HEK293T (cell line): ENCODE results near the gene PTPRD.

Source experiments
- CTCF ChIA-PET: fragments of 350-600 bp; formaldehyde crosslinking; extraction: SDS; loops from one replicate; lab custom pipeline; 2021; ENCODE audit warnings: antibody characterized with exemption, inconsistent platforms; lab: Yijun Ruan, JAX
- POLR2A ChIA-PET: fragments of 350-600 bp; formaldehyde crosslinking; extraction: SDS; loops from one replicate; lab custom pipeline; 2020; ENCODE audit warnings: antibody characterized with exemption, inconsistent platforms; lab: Yijun Ruan, JAX
- DNase-seq: peaks from one replicate; pipeline ENCODE4 v3.0.0; 2012; ENCODE audit warnings: mixed read lengths; ENCODE audit errors: extremely low spot score
- ARNT ChIP-seq: fragments of 450-650 bp; IDR thresholded peaks from 2 replicates; pipeline ENCODE4 v1.6.1; 2017; ENCODE audit warnings: mild to moderate bottlenecking
- BHLHE40 ChIP-seq: fragments of 450-650 bp; IDR thresholded peaks from 2 replicates; pipeline ENCODE4 v1.6.1; 2016; ENCODE audit warnings: mild to moderate bottlenecking, moderate library complexity, borderline replicate concordance
- CTBP1 ChIP-seq: fragments of 450-650 bp; IDR thresholded peaks from 2 replicates; pipeline ENCODE4 v1.6.1; 2016; ENCODE audit warnings: borderline replicate concordance
- ELF4 ChIP-seq: fragments of 450-650 bp; IDR thresholded peaks from 2 replicates; pipeline ENCODE4 v1.6.1; 2017; ENCODE audit warnings: antibody characterized with exemption
- FOXA1 ChIP-seq: fragments of 450-650 bp; IDR thresholded peaks from 2 replicates; pipeline ENCODE4 v1.6.1; 2016; ENCODE audit warnings: mild to moderate bottlenecking
- FOXK2 ChIP-seq: fragments of 450-650 bp; IDR thresholded peaks from 2 replicates; pipeline ENCODE4 v1.6.1; 2016; ENCODE audit warnings: mild to moderate bottlenecking
- FOXM1 ChIP-seq: fragments of 450-650 bp; IDR thresholded peaks from 2 replicates; pipeline ENCODE4 v1.6.1; 2017; ENCODE audit warnings: mild to moderate bottlenecking, borderline replicate concordance
- HDGF ChIP-seq: fragments of 450-650 bp; IDR thresholded peaks from 2 replicates; pipeline ENCODE4 v1.6.1; 2017; ENCODE audit warnings: antibody characterized with exemption, borderline replicate concordance
- L3MBTL2 ChIP-seq: fragments of 450-650 bp; conservative IDR thresholded peaks from 2 replicates; pipeline ENCODE4 v1.6.1; 2016; ENCODE audit warnings: mild to moderate bottlenecking
- LEF1 ChIP-seq: fragments of 450-650 bp; IDR thresholded peaks from 2 replicates; pipeline ENCODE4 v1.6.1; 2017; ENCODE audit warnings: mild to moderate bottlenecking, borderline replicate concordance
- NFRKB ChIP-seq: fragments of 450-650 bp; IDR thresholded peaks from 2 replicates; pipeline ENCODE4 v1.6.1; 2016; ENCODE audit warnings: mild to moderate bottlenecking, moderate library complexity
- SP1 ChIP-seq: fragments of 450-650 bp; IDR thresholded peaks from 2 replicates; pipeline ENCODE4 v1.6.1; 2017
- SUZ12 ChIP-seq: fragments of 450-650 bp; IDR thresholded peaks from 2 replicates; pipeline ENCODE4 v1.6.1; 2016; ENCODE audit warnings: mild to moderate bottlenecking
- TARDBP ChIP-seq: fragments of 450-650 bp; IDR thresholded peaks from 2 replicates; pipeline ENCODE4 v1.6.1; 2016
- ZNF384 ChIP-seq: fragments of 450-650 bp; IDR thresholded peaks from 2 replicates; pipeline ENCODE4 v1.6.1; 2016
- TF ChIP-seq, protein P1 (sequence below): fragments of 450-650 bp; IDR thresholded peaks from 2 replicates; pipeline ENCODE4 v1.6.1; 2016

The PTPRD gene

DNA sequence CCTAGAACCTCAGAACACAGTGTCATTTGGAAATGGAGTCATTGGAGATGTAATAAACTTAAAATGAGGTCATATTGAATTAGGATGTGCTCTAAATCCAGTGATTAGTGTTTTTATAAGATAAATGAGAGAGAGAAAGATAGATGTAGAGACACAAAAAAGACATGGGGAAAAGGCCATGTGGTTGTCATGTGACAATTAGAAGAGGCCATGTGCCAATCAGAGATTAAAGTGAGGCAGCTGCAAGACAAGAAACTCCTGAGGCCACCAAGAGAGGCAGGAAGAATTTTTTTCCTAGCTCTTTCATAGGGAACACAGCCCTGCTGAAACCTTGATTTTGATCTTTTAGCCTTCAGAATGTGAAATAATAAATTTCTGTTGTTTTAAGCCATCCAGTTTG lies 1307.2 kb downstream of the PTPRD start:
- ChIA-PET CTCF (no interaction called here), POLR2A (no interaction called here)
- no peak for DNase-seq
- TF ChIP-seq ZNF384, result no peak
- no peak for TF ChIP-seq SP1
- no peak for TF ChIP-seq FOXA1
- TF ChIP-seq CTBP1, result no peak
- no peak for TF ChIP-seq FOXM1
- TF ChIP-seq HDGF, result no peak
- TF ChIP-seq NFRKB, result no peak
- no peak for TF ChIP-seq SUZ12
- TF ChIP-seq L3MBTL2, result no peak
- TF ChIP-seq LEF1, result no peak
- no peak for TF ChIP-seq FOXK2
- TF ChIP-seq TARDBP, result no peak
- no peak for TF ChIP-seq ARNT

DNA sequence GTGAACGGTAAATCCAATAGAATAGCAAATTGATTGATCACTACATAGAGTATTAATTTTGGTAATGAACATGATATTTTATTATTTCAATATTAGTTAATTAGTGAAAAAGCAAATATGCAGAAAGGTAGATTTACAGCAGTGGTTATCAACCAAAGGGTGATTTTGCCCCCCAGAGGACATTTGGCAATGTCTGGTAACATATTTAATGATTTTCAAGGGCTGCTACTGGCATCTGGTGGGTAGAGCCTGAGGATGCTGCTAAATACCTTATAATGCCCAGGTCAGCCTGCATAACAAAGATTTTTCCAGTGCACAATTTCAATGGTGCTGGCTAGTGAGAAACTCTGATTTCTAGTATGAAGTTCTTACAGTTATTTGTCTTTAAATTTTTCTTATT lies 1313.7 kb downstream of the PTPRD start:
- ChIA-PET POLR2A (no interaction called here), CTCF (no interaction called here)
- no peak for TF ChIP-seq FOXK2
- no peak for TF ChIP-seq FOXM1
- no peak for TF ChIP-seq FOXA1
- no peak for TF ChIP-seq HDGF
- TF ChIP-seq LEF1, result no peak
- TF ChIP-seq, protein P1, sequence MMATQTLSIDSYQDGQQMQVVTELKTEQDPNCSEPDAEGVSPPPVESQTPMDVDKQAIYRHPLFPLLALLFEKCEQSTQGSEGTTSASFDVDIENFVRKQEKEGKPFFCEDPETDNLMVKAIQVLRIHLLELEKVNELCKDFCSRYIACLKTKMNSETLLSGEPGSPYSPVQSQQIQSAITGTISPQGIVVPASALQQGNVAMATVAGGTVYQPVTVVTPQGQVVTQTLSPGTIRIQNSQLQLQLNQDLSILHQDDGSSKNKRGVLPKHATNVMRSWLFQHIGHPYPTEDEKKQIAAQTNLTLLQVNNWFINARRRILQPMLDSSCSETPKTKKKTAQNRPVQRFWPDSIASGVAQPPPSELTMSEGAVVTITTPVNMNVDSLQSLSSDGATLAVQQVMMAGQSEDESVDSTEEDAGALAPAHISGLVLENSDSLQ, result no peak
- TF ChIP-seq BHLHE40, result no peak
- TF ChIP-seq SP1, result no peak
- no peak for TF ChIP-seq ARNT
- no peak for TF ChIP-seq CTBP1
- TF ChIP-seq L3MBTL2, result no peak
- TF ChIP-seq ZNF384, result no peak
- no peak for TF ChIP-seq NFRKB
- no peak for TF ChIP-seq ELF4
- TF ChIP-seq TARDBP, result no peak
- TF ChIP-seq SUZ12, result no peak
- no peak for DNase-seq

DNA sequence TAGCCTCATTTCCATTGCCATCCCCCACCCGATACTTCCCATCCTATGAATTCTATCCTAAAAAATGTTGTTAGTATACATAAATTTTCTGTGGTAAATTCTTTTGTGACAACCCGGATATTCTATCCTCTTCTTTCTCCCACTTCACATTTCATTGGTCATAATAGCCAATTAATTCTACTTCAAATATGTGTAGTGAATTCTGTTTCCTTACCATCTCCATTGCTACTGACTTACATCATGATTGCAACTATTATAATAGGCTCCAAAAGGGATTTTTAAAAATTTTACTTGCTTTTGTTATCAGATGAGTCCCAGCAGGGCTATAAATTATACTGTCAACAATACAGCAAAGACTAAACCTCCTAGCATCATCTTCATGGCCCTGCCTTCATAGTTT lies 1326.8 kb downstream of the PTPRD start:
- no peak for DNase-seq
- CTCF ChIA-PET, result no interaction called here
- POLR2A ChIA-PET, result no interaction called here
- TF ChIP-seq ZNF384, result no peak

DNA sequence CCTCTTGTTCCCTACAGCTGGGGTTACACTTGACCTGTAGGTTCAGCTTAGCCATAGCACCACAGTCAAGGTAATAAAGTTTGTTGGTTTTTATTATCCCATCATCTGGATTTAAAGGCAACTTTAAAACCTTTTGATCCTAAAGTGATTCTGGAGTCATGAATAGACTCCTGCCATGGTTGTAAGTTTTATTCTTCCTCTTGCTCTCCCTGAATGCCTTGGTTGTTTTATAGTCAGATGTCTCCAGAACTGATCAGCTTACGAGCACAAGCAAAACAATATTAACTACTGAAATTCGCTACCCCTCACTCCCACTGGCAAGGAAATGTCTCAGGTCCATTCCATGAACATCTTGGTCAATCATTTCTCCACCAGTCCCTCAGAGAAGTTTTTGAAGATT lies 1328.6 kb downstream of the PTPRD start:
- no peak for DNase-seq
- POLR2A ChIA-PET, result no interaction called here
- CTCF ChIA-PET, result no interaction called here

DNA sequence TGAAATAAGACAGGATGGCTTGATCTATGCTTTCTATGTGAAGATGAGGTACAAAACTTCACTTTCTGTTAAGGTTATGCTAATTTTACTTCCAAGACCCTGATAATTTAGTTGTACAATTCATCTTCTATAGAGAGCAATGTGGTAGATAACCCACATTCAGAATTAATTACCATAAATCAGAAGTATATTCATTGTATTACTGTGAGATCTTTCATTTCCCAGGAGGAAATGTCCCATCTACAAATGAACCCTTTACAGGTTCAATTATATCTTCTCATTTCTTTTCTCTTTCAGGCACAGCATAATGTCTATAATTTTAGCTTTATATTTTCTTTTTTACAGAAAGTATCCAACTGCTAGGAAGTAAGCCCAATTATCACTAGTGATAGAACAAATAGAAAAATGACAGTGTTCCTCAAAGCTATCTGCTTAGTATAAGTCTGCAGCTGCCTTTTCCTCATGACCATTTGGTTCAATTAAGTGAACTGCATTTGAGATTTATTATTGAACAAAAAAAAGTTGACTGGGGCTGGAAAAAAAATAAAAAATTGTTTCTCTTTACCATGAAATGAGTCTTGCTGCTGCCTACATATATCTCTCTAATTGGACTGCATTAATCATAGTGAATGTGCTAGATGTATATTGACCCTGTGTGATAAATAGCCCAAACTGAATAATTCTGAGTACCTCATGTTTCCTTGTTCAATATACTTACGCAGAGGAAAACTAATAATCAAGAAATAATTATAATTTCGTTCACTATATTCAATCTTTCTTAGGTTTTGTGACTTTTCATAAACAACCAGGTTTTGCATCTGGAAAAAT lies 1329.4 kb downstream of the PTPRD start:
- DNase-seq, result no peak
- TF ChIP-seq FOXA1, result no peak
- no peak for TF ChIP-seq ZNF384
- TF ChIP-seq L3MBTL2, result no peak
- no peak for TF ChIP-seq HDGF
- TF ChIP-seq, protein P1, result no peak
- no peak for TF ChIP-seq FOXK2
- TF ChIP-seq FOXM1, result no peak
- no peak for TF ChIP-seq SUZ12
- CTCF ChIA-PET, result no interaction called here
- POLR2A ChIA-PET, result no interaction called here

More for the DNA sequence above, 1328.6 kb downstream of the PTPRD start:
- TF ChIP-seq TARDBP (no peak), SP1 (no peak), ZNF384 (no peak), NFRKB (no peak), ELF4 (no peak), SUZ12 (no peak), FOXM1 (no peak), CTBP1 (no peak), L3MBTL2 (no peak), HDGF (no peak), BHLHE40 (no peak), ARNT (no peak), LEF1 (no peak), FOXK2 (no peak), FOXA1 (no peak)
- TF ChIP-seq, protein P1, result no peak

DNA sequence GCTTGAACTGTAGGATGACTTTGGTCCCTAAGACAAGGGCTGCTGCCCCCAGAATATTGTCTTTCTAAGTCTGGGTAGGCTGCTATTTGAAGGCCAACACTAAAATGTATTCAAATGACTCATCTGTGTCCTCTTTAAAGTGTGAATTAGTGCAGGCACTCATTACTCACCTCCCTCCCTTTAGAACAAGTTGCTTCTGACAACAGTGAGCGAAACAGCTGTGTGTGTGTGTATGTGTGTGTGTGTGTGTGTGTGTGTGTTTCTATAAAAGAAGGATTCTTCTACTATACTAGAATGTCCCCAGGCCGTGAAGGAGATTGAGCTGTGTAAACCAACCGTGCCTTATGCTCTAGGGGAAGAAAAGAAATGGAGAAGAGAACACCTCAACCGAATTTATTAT lies 1337.2 kb downstream of the PTPRD start:
- ChIA-PET CTCF (no interaction called here), POLR2A (no interaction called here)
- TF ChIP-seq, protein P1, result no peak
- no peak for TF ChIP-seq FOXA1
- no peak for TF ChIP-seq NFRKB
- no peak for TF ChIP-seq ELF4
- TF ChIP-seq L3MBTL2, result no peak
- no peak for DNase-seq
